Measurements from ENCODE around the gene CEP72.
"Not testable (repeated sequence)": the region's sequence is repeated elsewhere in the genome, so short reads cannot be mapped to it uniquely, and the experiment has no call there.

DNA sequence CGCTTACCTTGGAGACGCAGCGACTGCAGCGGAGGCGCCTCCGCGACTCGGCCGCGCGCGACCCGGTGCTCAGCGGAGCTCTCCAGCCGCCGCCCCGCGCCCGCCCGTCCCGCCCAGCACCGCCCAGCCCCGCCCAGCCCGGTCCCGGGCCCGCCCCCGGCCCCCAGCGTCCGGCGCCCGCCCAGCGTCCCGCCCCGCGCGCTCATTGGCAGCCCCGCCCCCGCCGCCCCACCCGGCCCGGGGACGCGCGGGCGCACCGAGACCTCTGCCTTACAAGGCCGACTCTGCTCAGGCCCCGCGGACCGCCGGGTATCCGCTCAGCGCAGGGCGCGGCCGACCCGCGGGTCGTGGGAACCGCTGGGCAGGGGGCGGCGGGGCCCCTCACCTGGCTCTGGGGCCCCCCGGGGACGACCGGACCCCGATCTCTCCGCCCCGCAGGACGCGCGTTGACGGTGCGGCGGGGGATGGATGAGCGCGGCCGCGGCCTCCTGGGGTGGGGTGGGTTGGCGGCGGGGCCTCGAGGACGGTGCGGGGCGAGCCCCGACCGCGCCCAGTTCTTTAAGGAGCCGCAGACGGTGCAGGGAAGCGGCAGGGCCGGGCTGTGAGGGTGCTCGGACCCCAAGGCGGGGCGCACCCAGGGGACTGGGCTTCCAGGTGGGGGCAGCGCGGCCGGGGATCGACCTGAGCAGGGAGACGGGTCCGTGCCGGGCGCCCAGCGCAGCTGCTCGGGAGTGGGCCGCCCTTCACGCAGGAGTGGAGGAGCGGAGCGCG, 81.3 kb downstream of the CEP72 start, which contains the start of gene TPPP:
- TF ChIP-seq, protein P1, sequence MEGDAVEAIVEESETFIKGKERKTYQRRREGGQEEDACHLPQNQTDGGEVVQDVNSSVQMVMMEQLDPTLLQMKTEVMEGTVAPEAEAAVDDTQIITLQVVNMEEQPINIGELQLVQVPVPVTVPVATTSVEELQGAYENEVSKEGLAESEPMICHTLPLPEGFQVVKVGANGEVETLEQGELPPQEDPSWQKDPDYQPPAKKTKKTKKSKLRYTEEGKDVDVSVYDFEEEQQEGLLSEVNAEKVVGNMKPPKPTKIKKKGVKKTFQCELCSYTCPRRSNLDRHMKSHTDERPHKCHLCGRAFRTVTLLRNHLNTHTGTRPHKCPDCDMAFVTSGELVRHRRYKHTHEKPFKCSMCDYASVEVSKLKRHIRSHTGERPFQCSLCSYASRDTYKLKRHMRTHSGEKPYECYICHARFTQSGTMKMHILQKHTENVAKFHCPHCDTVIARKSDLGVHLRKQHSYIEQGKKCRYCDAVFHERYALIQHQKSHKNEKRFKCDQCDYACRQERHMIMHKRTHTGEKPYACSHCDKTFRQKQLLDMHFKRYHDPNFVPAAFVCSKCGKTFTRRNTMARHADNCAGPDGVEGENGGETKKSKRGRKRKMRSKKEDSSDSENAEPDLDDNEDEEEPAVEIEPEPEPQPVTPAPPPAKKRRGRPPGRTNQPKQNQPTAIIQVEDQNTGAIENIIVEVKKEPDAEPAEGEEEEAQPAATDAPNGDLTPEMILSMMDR (optimal IDR thresholded peaks at IDR 0.05 in 1 of 3, IDR thresholded peaks at IDR 0.05 in 1 of 3, conservative IDR thresholded peaks at IDR 0.05 in 1 of 3; ENCODE audit: extremely low read depth in 1 of 3, insufficient read depth in 2 of 3, low read length in 3 of 3), result not testable (repeated sequence)
- TF ChIP-seq EZH2 (IDR thresholded peaks at IDR 0.05; ENCODE audit: low read length), result not testable (repeated sequence)

Measured in keratinocyte (primary cell).